Urinary bladder (tissue), 4 donors: ENCODE measurements around the gene CMIP. TPM values are rescaled to one million over a fixed set of nuclear protein-coding genes. Genes with fewer than 3 reads are reported as not detected.

Experiments used
- DNase-seq: peaks from one replicate; pipeline ENCODE4 v3.0.0-alpha.2; 2015; ENCODE audit errors: extremely low spot score
- H3K27ac ChIP-seq: one replicate; pipeline ENCODE4 v1.5.1; 2013; ENCODE audit warnings: low read depth, mild to moderate bottlenecking, moderate library complexity
- H3K36me3 ChIP-seq: one replicate; pipeline ENCODE4 v1.6.1; 2013; ENCODE audit warnings: mild to moderate bottlenecking, moderate library complexity; ENCODE audit not compliant: insufficient read depth
- H3K4me1 ChIP-seq: one replicate; pipeline ENCODE4 v1.6.1; 2013; ENCODE audit warnings: mild to moderate bottlenecking, moderate library complexity; ENCODE audit not compliant: insufficient read depth
- H3K4me3 ChIP-seq: one replicate; pipeline ENCODE4 v1.5.1; 2013; ENCODE audit warnings: low read depth, low read length
- WGBS: extraction: QIAGEN DNeasy Blood & Tissue Kit; methylation state at CpG from one replicate; pipeline ENCODE4 v1.1.7; 2013; 5-methylcytosine and 5-hydroxymethylcytosine counted together
- polyA plus RNA-seq: library from polyadenylated mRNA; stranded (reverse); fragments of 200-250 nt; gene quantifications from one replicate; pipeline ENCODE4 v1.2.3, GENCODE V29; 2013
- total RNA-seq: library from RNA; depleted of rRNA; stranded (reverse); fragments of >200 nt; gene quantifications from one replicate; pipeline ENCODE4 v1.2.3, GENCODE V29; 2014
- donor health status: healthy with polysubstance abuse.
- donor health status: healthy.

The CMIP gene
- total and polyA plus RNA-seq, 2 donors: 21.7 to 29.4 TPM

GRCh38 chr16:81456523-81457325 lies 12.1 kb downstream of the CMIP start:
- H3K27ac ChIP-seq: no peak overlapping the region
- 91% methylated on average over 23 of the region's 23 CpGs for whole genome bisulfite sequencing
- no peak for DNase-seq
- no peaks in the 10 kb centered on the region for H3K36me3 ChIP-seq
- no peak overlapping the region for H3K4me3 ChIP-seq
- H3K4me1 ChIP-seq: peaks cover 3% of the 10 kb centered on the region

GRCh38 chr16:81457326-81458133 lies 12.9 kb downstream of the CMIP start:
- DNase-seq: no peak
- 58% methylated on average over 17 of the region's 17 CpGs for WGBS
- Histone ChIP-seq H3K27ac (no peak overlapping the region), H3K36me3 (no peaks in the 10 kb centered on the region), H3K4me3 (no peak overlapping the region), H3K4me1 (peaks cover 3% of the 10 kb centered on the region)

- Histone ChIP-seq H3K27ac (no peak overlapping the region), H3K4me1 (peaks cover 3% of the 10 kb centered on the region), H3K4me3 (no peak overlapping the region), H3K36me3 (no peaks in the 10 kb centered on the region)
- 90% methylated on average over 8 of the region's 8 CpGs for WGBS
- DNase-seq: no peak
Observed at GRCh38 chr16:81458149-81458669, 13.6 kb downstream of the CMIP start.

- WGBS: 93% methylated on average over 19 of the region's 19 CpGs
- Histone ChIP-seq H3K4me1 (peaks cover 3% of the 10 kb centered on the region), H3K4me3 (no peak overlapping the region), H3K36me3 (no peaks in the 10 kb centered on the region), H3K27ac (no peak overlapping the region)
- no peak for DNase-seq
Observed at GRCh38 chr16:81458827-81459598, 14.4 kb downstream of the CMIP start.

- 77% methylated on average over 3 of the region's 3 CpGs for WGBS
- no peaks in the 10 kb centered on the region for H3K36me3 ChIP-seq
- no peak for DNase-seq
- H3K27ac ChIP-seq: no peak overlapping the region
- no peak overlapping the region for H3K4me3 ChIP-seq
- peaks cover 3% of the 10 kb centered on the region for H3K4me1 ChIP-seq
Observed at GRCh38 chr16:81460075-81460474, 15.5 kb downstream of the CMIP start.

- no peak for DNase-seq
- Histone ChIP-seq H3K27ac (no peak overlapping the region), H3K4me3 (no peak overlapping the region), H3K4me1 (peaks cover 3% of the 10 kb centered on the region), H3K36me3 (no peaks in the 10 kb centered on the region)
- WGBS: 91% methylated on average over 4 of the region's 4 CpGs
Observed at GRCh38 chr16:81461243-81461642, 16.6 kb downstream of the CMIP start.

GRCh38 chr16:81461766-81462165 lies 17.2 kb downstream of the CMIP start:
- no peak overlapping the region for H3K4me3 ChIP-seq
- H3K27ac ChIP-seq: no peak overlapping the region
- no peak for DNase-seq
- no peaks in the 10 kb centered on the region for H3K36me3 ChIP-seq
- whole genome bisulfite sequencing: 90% methylated on average over 4 of the region's 4 CpGs
- H3K4me1 ChIP-seq: peaks cover 3% of the 10 kb centered on the region

GRCh38 chr16:81462683-81463082 lies 18.1 kb downstream of the CMIP start:
- 73% methylated on average over 4 of the region's 4 CpGs for WGBS
- H3K4me1 ChIP-seq: peaks cover under 1% of the 10 kb centered on the region
- H3K27ac ChIP-seq: no peak overlapping the region
- no peak overlapping the region for H3K4me3 ChIP-seq
- DNase-seq: no peak
- H3K36me3 ChIP-seq: no peaks in the 10 kb centered on the region

- H3K4me1 ChIP-seq: no peaks in the 10 kb centered on the region
- WGBS: 85% methylated on average over 16 of the region's 16 CpGs
- DNase-seq: no peak
Observed at GRCh38 chr16:81463296-81463890, 18.8 kb downstream of the CMIP start.

GRCh38 chr16:81464279-81464678 lies 19.7 kb downstream of the CMIP start:
- no peaks in the 10 kb centered on the region for H3K4me1 ChIP-seq
- no peak overlapping the region for H3K4me3 ChIP-seq
- WGBS: 96% methylated on average over 5 of the region's 5 CpGs
- H3K36me3 ChIP-seq: no peaks in the 10 kb centered on the region
- no peak for DNase-seq
- H3K27ac ChIP-seq: no peak overlapping the region

More at GRCh38 chr16:81463296-81463890, 18.8 kb downstream of the CMIP start:
- Histone ChIP-seq H3K27ac (no peak overlapping the region), H3K4me3 (no peak overlapping the region), H3K36me3 (no peaks in the 10 kb centered on the region)

GRCh38 chr16:81465375-81465943 lies 20.9 kb downstream of the CMIP start:
- no peak overlapping the region for H3K4me3 ChIP-seq
- no peak for DNase-seq
- no peak overlapping the region for H3K27ac ChIP-seq
- 93% methylated on average over 18 of the region's 18 CpGs for WGBS
- no peaks in the 10 kb centered on the region for H3K36me3 ChIP-seq
- H3K4me1 ChIP-seq: no peaks in the 10 kb centered on the region

- Histone ChIP-seq H3K27ac (no peak overlapping the region), H3K4me1 (no peaks in the 10 kb centered on the region), H3K4me3 (no peak overlapping the region), H3K36me3 (no peaks in the 10 kb centered on the region)
- 72% methylated on average over 7 of the region's 7 CpGs for WGBS
- no peak for DNase-seq
Observed at GRCh38 chr16:81466356-81466980, 21.9 kb downstream of the CMIP start.
